ENCODE measurements around the gene DMRT3.

GRCh38 chr9:965497-965896, 11.0 kb upstream of the DMRT3 start:
- TF ChIP-seq POLR2A (IDR thresholded peaks at IDR 0.05) (no peak), CTCF (IDR thresholded peaks at IDR 0.05) (no peak)

Measured in heart left ventricle (tissue), 13 donors.